ENCODE measurements around the gene ACAA2.

GRCh38 chr18:49733321-49733720 lies 80.0 kb downstream of the ACAA2 start:
- TF ChIP-seq CTCF (optimal IDR thresholded peaks at IDR 0.05 in 1 of 3, IDR thresholded peaks at IDR 0.05 in 1 of 3, conservative IDR thresholded peaks at IDR 0.05 in 1 of 3; ENCODE audit: extremely low read depth in 1 of 3, insufficient read depth in 2 of 3, low read length in 3 of 3) (no peak), EZH2 (IDR thresholded peaks at IDR 0.05; ENCODE audit: low read length) (no peak)

Measured in keratinocyte (primary cell).